Keratinocyte (primary cell): ENCODE measurements around the gene MUC21. TPM values are rescaled to one million over a fixed set of nuclear protein-coding genes. Genes with fewer than 3 reads are reported as not detected.

Source experiments
- DNase-seq: peaks from one replicate; pipeline ENCODE4 v3.0.0-alpha.2; 2011; ENCODE audit warnings: low read depth, missing footprints, low spot score
- FAIRE-seq: peaks from 2 replicates; lab custom pipeline; 2011; peaks lifted over from hg19 to GRCh38; lab: Jason Lieb, UNC
- H2AFZ ChIP-seq: 2 replicates; pipeline ENCODE4 v1.6.0; 2012; ENCODE audit warnings: low read length, control low read depth, inconsistent platforms; ENCODE audit not compliant: control insufficient read depth
- H3K27ac ChIP-seq: 2 replicates; pipeline ENCODE4 v1.5.1; 2011; ENCODE audit warnings: low read length; ENCODE audit not compliant: control insufficient read depth, insufficient read depth
- H3K27me3 ChIP-seq: 3 replicates; pipeline ENCODE4 v1.6.0; 2011; ENCODE audit warnings: low read length; ENCODE audit not compliant: control insufficient read depth, insufficient read depth; ENCODE audit errors: extremely low read depth
- H3K36me3 ChIP-seq, 2 experiments: 2 replicates in 1 of 2; 3 replicates in 1 of 2; pipeline ENCODE4 v1.5.1; 2011; ENCODE audit warnings: low read length in 2 of 2, mild to moderate bottlenecking in 1 of 2; ENCODE audit not compliant: control insufficient read depth in 2 of 2, insufficient read depth in 2 of 2; ENCODE audit errors: extremely low read depth in 1 of 2
- H3K4me1 ChIP-seq: 3 replicates; pipeline ENCODE4 v1.5.1; 2011; ENCODE audit warnings: low read length; ENCODE audit not compliant: control insufficient read depth, insufficient read depth; ENCODE audit errors: extremely low read depth
- H3K4me2 ChIP-seq: 3 replicates; pipeline ENCODE4 v1.6.0; 2011; ENCODE audit warnings: low read depth, low read length; ENCODE audit not compliant: control insufficient read depth, insufficient read depth; ENCODE audit errors: extremely low read depth
- H3K4me3 ChIP-seq, 3 experiments: fragments of 200-600 bp in 1 of 3; sonication (generic) in 1 of 3; 2 replicates in 2 of 3; 3 replicates in 1 of 3; pipeline ENCODE4 v1.5.1; 2011 to 2016; ENCODE audit warnings: low read length in 3 of 3, mild to moderate bottlenecking in 3 of 3, control low read depth in 2 of 3, inconsistent platforms in 1 of 3, low read depth in 1 of 3, mixed read lengths in 1 of 3, mixed run types in 1 of 3, moderate library complexity in 1 of 3; ENCODE audit not compliant: control insufficient read depth in 2 of 3, insufficient read depth in 2 of 3; ENCODE audit errors: extremely low read depth in 1 of 3
- H3K79me2 ChIP-seq: 2 replicates; pipeline ENCODE4 v1.6.0; 2012; ENCODE audit warnings: low read length; ENCODE audit not compliant: control insufficient read depth, insufficient read depth
- H3K9ac ChIP-seq: 3 replicates; pipeline ENCODE4 v1.6.0; 2011; ENCODE audit warnings: low read length; ENCODE audit not compliant: control insufficient read depth, insufficient read depth; ENCODE audit errors: extremely low read depth
- H3K9me1 ChIP-seq: 3 replicates; pipeline ENCODE4 v1.6.0; 2011; ENCODE audit warnings: low read length; ENCODE audit not compliant: control insufficient read depth, insufficient read depth; ENCODE audit errors: extremely low read depth
- H3K9me3 ChIP-seq: 2 replicates; pipeline ENCODE4 v1.5.1; 2012; ENCODE audit warnings: low read depth, low read length; ENCODE audit not compliant: control insufficient read depth
- H4K20me1 ChIP-seq: 3 replicates; pipeline ENCODE4 v1.6.0; 2011; ENCODE audit warnings: low read length; ENCODE audit not compliant: control insufficient read depth, insufficient read depth; ENCODE audit errors: extremely low read depth
- CTCF ChIP-seq, 3 experiments: IDR thresholded peaks in 1 of 3; conservative IDR thresholded peaks in 1 of 3; optimal IDR thresholded peaks in 1 of 3; 2 replicates in 2 of 3; 3 replicates in 1 of 3; pipeline versions ENCODE3 to v1.5.1; 2011; ENCODE audit warnings: low read length in 3 of 3, mild to moderate bottlenecking in 3 of 3, moderate library complexity in 2 of 3, control low read depth in 1 of 3, inconsistent platforms in 1 of 3; ENCODE audit not compliant: insufficient read depth in 2 of 3; ENCODE audit errors: extremely low read depth in 1 of 3
- EZH2 ChIP-seq: IDR thresholded peaks from one replicate; pipeline ENCODE4 v1.6.1; 2012; ENCODE audit warnings: inconsistent platforms, mild to moderate bottlenecking, low read length, moderate library complexity
- dilution Hi-C: fragments of 300-500 bp; cut with MboI; formaldehyde crosslinking; loops from one replicate; pipeline ENCODE4 v1.7.0; 2020; ENCODE audit warnings: low sequenced_read_pairs; ENCODE audit not compliant: extremely low pct_ligation_motif_present
- polyA plus RNA-seq, 5 experiments: library from polyadenylated mRNA; depleted of rRNA in 3 of 5; stranded (reverse) in 3 of 5; stranded (forward) in 1 of 5; unstranded in 1 of 5; fragments of >200 nt; gene quantifications; 1 replicate in 1 of 5; 2 replicates in 3 of 5; 3 replicates in 1 of 5; pipeline versions ENCODE4 v1.2.1 to v1.2.3, GENCODE V29; 2011 to 2012; ENCODE audit warnings: missing spikeins in 2 of 5, low read depth in 1 of 5, low replicate concordance in 1 of 5

The MUC21 gene
- polyA plus RNA-seq, 1 donor (not counting 4 experiments of a cell fraction or from before 2014, with no cell fraction given): not detected

- no peak overlapping the region for H3K9ac ChIP-seq
- FAIRE-seq: no peak
- no peaks in the 10 kb centered on the region for H3K79me2 ChIP-seq
- H3K27ac ChIP-seq: no peak overlapping the region
- no peaks in the 10 kb centered on the region for H3K27me3 ChIP-seq
- no peak for DNase-seq
- H3K4me2 ChIP-seq: no peak overlapping the region
- no peaks in the 10 kb centered on the region for H3K36me3 ChIP-seq
- H2AFZ ChIP-seq: no peak overlapping the region
- TF ChIP-seq EZH2: no peak
- no peak for TF ChIP-seq CTCF (optimal IDR thresholded peaks at IDR 0.05 in 1 of 3, IDR thresholded peaks at IDR 0.05 in 1 of 3, conservative IDR thresholded peaks at IDR 0.05 in 1 of 3; ENCODE audit: extremely low read depth in 1 of 3, insufficient read depth in 2 of 3, low read length in 3 of 3)
- dilution Hi-C loops: no loop called here
- no peaks in the 10 kb centered on the region for H4K20me1 ChIP-seq
- H3K9me3 ChIP-seq: no peaks in the 10 kb centered on the region
- H3K4me3 ChIP-seq: no peak overlapping the region
- H3K4me1 ChIP-seq: peaks cover 5% of the 10 kb centered on the region
- H3K9me1 ChIP-seq: no peaks in the 10 kb centered on the region
Measured at GRCh38 chr6:30964075-30964474, 19.4 kb upstream of the MUC21 start.

GRCh38 chr6:30965140-30965601 is 18.3 kb upstream of the MUC21 start:
- no peak for TF ChIP-seq CTCF (optimal IDR thresholded peaks at IDR 0.05 in 1 of 3, IDR thresholded peaks at IDR 0.05 in 1 of 3, conservative IDR thresholded peaks at IDR 0.05 in 1 of 3; ENCODE audit: extremely low read depth in 1 of 3, insufficient read depth in 2 of 3, low read length in 3 of 3)
- no peak for TF ChIP-seq EZH2
- dilution Hi-C loops: no loop called here
- H3K9me3 ChIP-seq: no peaks in the 10 kb centered on the region
- H2AFZ ChIP-seq: no peak overlapping the region
- no peaks in the 10 kb centered on the region for H3K9me1 ChIP-seq
- H3K4me2 ChIP-seq: no peak overlapping the region
- H3K79me2 ChIP-seq: no peaks in the 10 kb centered on the region
- peaks cover 5% of the 10 kb centered on the region for H3K4me1 ChIP-seq
- FAIRE-seq (no peak), DNase-seq (no peak)
- H3K9ac ChIP-seq: no peak overlapping the region
- no peaks in the 10 kb centered on the region for H3K36me3 ChIP-seq
- no peak overlapping the region for H3K4me3 ChIP-seq
- H3K27ac ChIP-seq: no peak overlapping the region
- H3K27me3 ChIP-seq: no peaks in the 10 kb centered on the region
- H4K20me1 ChIP-seq: no peaks in the 10 kb centered on the region
